ENCODE measurements around the gene LGSN.
"Not testable (repeated sequence)": the region's sequence is repeated elsewhere in the genome, so short reads cannot be mapped to it uniquely, and the experiment has no call there.

The LGSN gene

GRCh38 chr6:63249875-63250482, 69.8 kb downstream of the LGSN start:
- H3K4me3 ChIP-seq (ENCODE audit: low read depth, low read length), result no peak overlapping the region
- no peak for DNase-seq (ENCODE audit: low read depth)
- TF ChIP-seq CTCF (IDR thresholded peaks at IDR 0.05; ENCODE audit: low read depth, low read length, missing control alignments), result no peak

- DNase-seq (ENCODE audit: low read depth), result no peak
- TF ChIP-seq CTCF (IDR thresholded peaks at IDR 0.05; ENCODE audit: low read depth, low read length, missing control alignments), result no peak
- H3K4me3 ChIP-seq (ENCODE audit: low read depth, low read length), result no peak overlapping the region
These were observed 73.2 kb downstream of the LGSN start for GRCh38 chr6:63246581-63246980.

- DNase-seq (ENCODE audit: low read depth), result no peak
- TF ChIP-seq CTCF (IDR thresholded peaks at IDR 0.05; ENCODE audit: low read depth, low read length, missing control alignments), result peak; percentile 47
- H3K4me3 ChIP-seq (ENCODE audit: low read depth, low read length), result no peak overlapping the region
These were observed 73.9 kb downstream of the LGSN start for GRCh38 chr6:63245909-63246308.

- DNase-seq (ENCODE audit: low read depth), result no peak
- no peak overlapping the region for H3K4me3 ChIP-seq (ENCODE audit: low read depth, low read length)
These were observed 74.4 kb downstream of the LGSN start for GRCh38 chr6:63245420-63245819.

GRCh38 chr6:63236398-63236817, 83.4 kb downstream of the LGSN start:
- DNase-seq (ENCODE audit: low read depth), result no peak
- no peak for TF ChIP-seq CTCF (IDR thresholded peaks at IDR 0.05; ENCODE audit: low read depth, low read length, missing control alignments)
- H3K4me3 ChIP-seq (ENCODE audit: low read depth, low read length), result no peak overlapping the region

More at GRCh38 chr6:63245420-63245819, 74.4 kb downstream of the LGSN start:
- no peak for TF ChIP-seq CTCF (IDR thresholded peaks at IDR 0.05; ENCODE audit: low read depth, low read length, missing control alignments)

- not testable (repeated sequence) for DNase-seq (ENCODE audit: low read depth); H3K4me3 ChIP-seq (ENCODE audit: low read depth, low read length)
These were observed 89.3 kb downstream of the LGSN start for GRCh38 chr6:63230511-63230910.

GRCh38 chr6:63230027-63230426, 89.8 kb downstream of the LGSN start:
- DNase-seq (ENCODE audit: low read depth); H3K4me3 ChIP-seq (ENCODE audit: low read depth, low read length): not testable (repeated sequence)

GRCh38 chr6:63227928-63228894, 91.6 kb downstream of the LGSN start:
- H3K4me3 ChIP-seq (ENCODE audit: low read depth, low read length); DNase-seq (ENCODE audit: low read depth): not testable (repeated sequence)

GRCh38 chr6:63225987-63226386, 93.8 kb downstream of the LGSN start:
- not testable (repeated sequence) for DNase-seq (ENCODE audit: low read depth)

More at GRCh38 chr6:63225987-63226386, 93.8 kb downstream of the LGSN start:
- not testable (repeated sequence) for H3K4me3 ChIP-seq (ENCODE audit: low read depth, low read length)

Data from GM12864 (cell line).